Dermis blood vessel endothelial cell (primary cell): ENCODE results near the gene ST3GAL3. TPM values are rescaled to one million over a fixed set of nuclear protein-coding genes. Genes with fewer than 3 reads are reported as not detected.
"Not testable (repeated sequence)": the region's sequence is repeated elsewhere in the genome, so short reads cannot be mapped to it uniquely, and the experiment has no call there.

Experiments used
- DNase-seq: peaks from one replicate; pipeline ENCODE4 v3.0.0; 2010
- total RNA-seq: library from RNA; depleted of rRNA; stranded (reverse); fragments of >200 nt; gene quantifications from 2 replicates; pipeline ENCODE4 v1.2.3, GENCODE V29; 2014

ST3GAL3 gene
- total RNA-seq, 1 donor from 2014 or later = 14.6 TPM

DNA sequence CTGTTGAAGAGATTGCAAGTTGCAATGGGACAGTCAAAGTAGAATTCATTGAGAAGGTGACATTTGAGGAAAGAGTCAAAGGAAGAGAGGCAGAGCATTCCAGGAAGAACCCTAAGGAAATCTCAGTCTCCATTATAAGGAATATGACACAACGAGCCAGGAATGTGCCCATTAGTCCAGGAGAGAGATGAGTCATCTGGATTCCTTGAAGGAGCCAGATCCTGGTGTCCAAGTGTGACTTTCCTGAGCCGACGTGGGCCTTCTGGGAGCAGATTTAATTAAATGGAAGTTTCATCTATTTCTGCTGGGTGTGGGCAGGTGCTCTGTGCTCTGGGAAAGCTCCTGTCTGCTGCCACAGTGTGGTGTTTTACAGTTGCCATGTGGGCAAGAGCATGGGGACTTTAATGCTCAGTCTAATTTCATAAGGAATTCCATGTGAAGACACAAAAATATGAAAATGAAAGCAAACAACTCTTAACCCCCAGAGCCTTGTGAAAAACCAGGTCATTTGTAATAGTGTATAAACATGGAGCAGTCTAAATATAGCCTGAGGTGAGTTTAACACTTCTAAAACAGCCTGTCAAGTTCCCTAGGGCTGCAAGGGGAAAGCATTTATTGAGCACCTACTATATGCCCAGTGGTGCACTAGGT lies 114.8 kb downstream of the ST3GAL3 start:
- DNase-seq = peak; percentile 93

DNA sequence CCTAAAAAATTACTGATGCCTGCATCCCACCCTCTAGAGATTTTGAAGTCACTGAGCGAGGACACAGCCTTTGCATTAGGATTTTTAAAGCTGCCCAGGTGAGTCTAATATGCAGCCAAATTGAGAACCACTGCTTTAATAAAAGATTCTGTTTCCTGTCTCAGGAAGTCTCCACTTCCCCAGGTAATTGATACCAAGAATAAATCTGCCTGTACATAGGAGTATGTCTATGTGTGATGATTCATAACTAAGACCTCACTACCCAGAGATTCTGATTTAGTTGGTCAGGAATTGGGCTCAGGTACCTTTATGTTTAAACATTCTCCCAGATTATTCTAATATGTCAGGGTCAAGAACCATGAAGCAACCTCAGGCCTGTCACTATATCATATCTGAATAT lies 117.5 kb downstream of the ST3GAL3 start:
- DNase-seq = no peak

DNA sequence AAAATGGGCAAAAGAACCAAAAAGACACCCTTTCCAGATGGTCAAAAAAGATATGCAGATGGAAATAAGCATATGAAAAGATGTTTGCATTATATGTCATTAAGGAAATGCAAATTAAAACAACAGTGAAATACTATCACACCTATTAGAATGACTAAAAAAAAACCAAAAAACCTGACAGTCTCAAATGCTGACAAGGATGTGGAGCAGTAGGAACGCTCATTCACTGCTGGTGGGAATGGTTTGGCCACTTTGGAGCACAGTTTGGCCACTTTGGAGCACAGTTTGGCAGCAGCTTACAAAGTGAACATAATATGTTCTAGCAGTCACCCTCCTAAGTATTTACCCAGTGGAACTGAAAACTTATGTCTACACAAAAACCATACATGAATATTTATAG lies 121.2 kb downstream of the ST3GAL3 start:
- DNase-seq = no peak

DNA sequence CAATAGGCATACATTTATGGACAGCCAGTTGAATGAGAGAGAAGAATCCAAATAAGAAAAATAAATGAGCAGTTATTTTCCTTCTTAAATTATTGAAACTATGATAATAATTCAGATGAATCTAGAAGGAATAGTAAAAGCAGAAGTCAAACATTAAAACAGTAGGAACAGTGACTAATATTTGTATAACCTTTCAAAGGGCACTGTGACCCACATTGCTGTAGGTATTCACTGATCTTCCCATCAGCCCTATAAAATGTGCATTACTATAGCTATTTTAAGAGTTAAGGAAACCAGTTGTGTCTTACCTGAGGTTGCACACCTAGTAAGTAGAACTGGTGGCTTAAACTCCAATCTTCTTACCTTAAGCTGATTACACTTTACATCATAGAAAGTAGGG lies 123.5 kb downstream of the ST3GAL3 start:
- no peak for DNase-seq

DNA sequence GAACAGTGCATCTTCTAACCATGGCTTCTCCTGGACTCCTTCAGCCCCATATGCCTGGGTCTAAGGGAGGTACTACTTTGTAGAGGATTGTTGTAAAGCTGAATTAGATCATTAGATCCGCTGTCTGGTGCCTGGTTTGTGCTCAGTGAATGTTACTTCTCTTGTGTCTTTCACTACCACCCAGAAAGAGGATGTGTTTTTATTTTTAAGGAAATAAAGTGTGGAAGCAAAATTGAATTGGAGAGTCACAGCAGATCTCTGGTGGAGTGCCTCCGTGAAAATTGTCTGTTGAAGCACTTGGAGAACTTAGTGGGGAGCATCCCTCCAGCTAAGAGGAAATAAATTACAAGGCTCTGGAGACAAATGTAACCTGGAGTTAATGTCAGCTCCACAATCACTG lies 124.5 kb downstream of the ST3GAL3 start:
- no peak for DNase-seq

DNA sequence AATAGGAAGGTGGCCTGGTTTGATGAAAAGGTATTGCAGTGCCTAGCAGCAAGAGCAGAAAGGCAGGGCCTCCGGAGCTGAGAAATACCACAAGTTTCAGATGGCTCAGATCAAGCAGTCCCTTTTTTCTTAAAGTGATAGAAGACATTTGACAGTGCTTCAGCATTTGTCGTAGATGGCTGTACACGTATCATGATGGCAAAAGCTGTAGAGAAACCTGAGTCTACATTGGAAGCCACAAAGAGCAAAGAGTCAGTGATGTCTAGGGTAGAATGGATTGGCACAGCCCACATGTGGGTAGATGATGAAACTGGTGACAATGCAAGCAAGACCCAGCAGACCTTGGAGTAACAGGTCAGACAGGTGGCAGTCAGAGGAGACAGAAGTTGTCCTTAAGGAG lies 124.9 kb downstream of the ST3GAL3 start:
- no peak for DNase-seq

DNA sequence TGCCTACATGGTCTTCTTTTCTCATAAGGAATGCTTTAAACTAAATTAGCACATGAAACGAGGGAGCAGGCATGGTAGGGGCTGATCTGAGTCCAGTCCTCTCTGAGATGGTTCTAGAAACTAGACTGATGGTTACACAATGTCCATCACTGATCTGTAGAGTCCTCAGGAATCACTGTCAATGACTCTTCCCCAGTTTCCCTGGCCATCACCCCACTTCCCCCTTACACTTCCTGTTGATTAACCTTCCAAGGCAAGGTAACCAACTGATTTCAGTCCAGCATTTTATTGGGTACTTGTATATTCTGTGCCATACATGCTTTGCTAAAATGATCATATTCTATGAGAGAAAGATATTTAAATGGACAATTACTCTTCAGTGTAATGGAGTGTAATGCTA lies 125.7 kb downstream of the ST3GAL3 start:
- no peak for DNase-seq

DNA sequence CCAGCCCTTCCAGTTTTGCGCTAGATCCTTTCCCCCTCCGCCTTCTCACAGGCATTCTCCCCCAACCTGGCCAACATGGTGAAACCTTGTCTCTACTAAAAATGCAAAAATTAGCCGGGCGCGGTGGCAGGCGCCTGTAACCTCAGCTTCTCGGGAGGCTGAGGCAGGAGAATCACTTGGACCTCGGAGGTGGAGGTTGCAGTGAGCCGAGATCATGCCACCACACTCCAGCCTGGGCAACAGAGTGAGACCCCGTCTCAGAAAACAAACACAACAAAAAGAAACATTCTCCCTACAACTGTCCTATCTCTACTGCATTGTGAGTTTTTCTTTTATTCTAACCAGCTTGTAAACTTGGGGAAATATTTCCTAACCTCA lies 126.6 kb downstream of the ST3GAL3 start:
- not testable (repeated sequence) for DNase-seq

DNA sequence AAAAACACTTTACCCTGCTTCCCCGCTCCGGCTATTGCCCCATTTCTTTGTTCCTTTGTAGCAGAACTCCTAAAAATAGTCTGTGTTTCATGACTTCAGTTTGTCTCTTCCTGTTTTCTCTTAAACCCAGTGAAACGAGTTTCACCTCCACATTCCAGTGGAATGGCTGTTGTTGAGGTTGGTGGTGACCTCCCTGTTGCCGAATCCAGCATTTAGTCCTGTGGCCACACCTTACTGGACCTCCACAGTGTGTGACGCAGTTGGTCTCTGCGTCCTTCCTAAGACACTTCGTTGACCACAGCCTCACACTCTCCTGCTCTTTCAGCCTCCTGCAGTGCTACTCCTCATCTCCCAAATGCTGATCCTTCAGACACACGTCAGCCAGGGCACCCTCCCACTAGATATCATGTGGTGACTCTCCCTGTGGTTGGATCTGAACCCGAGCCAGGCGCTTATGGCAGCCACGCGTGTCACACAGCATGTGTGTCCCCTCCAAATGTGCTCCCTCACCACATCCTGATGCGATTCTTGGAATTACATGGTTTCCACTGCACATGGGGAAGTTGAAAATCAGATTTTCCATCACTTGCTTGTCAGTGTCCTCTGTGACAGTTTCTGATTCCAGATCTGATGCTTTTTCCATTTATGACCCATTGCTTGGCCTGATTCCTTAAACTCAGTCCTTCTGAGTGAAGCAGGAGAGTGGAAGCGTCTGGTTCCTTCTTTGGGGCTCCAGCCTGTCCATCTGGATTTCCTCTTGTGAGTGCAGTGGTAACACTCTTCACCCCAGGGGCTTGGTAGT lies 127.1 kb downstream of the ST3GAL3 start:
- peak; percentile 37 for DNase-seq

DNA sequence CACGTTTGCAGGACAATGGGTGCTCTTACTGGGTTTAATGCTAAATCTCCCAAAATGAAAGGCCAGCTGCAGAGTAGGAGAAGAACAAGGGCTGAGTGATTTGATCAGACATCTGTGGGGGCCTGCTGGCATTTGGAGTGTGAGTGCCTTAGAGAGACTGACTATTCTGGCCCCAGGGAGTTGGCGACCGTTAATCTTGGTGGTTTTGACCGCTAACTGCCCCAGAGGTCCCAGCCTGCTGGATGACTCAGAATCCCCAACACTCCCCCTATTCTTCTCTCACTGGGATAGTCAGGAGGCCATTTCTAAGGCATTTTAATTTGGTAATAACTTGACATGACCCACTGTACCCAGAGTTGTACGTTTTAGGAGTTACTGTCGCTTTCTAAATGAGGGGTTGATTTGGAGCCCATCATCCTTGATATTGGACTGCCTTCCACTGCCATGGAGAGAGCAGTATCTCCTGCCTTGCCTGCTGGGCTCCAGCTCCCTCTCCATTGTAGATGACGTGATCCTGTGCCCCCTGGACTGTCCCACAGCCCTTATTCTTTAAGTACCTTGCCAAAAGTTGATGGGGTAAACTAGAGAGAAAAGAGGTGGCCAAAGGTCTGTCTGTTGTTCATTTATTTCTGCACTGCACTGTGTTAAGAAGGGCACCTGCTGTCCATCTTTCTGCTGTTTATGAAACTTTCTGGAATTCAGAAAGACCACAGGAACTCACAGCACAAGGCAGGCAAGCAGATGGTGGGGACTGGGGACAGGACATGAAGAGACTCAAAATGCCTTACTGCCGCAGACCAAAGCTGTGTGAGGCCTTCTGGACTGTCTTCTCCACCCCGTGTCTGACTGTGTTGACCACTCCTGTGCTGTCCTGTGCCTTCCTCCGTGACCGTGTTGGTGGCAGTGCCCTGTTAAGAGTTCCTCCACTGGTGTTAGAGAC lies 128.0 kb downstream of the ST3GAL3 start:
- DNase-seq = peak; percentile 61

DNA sequence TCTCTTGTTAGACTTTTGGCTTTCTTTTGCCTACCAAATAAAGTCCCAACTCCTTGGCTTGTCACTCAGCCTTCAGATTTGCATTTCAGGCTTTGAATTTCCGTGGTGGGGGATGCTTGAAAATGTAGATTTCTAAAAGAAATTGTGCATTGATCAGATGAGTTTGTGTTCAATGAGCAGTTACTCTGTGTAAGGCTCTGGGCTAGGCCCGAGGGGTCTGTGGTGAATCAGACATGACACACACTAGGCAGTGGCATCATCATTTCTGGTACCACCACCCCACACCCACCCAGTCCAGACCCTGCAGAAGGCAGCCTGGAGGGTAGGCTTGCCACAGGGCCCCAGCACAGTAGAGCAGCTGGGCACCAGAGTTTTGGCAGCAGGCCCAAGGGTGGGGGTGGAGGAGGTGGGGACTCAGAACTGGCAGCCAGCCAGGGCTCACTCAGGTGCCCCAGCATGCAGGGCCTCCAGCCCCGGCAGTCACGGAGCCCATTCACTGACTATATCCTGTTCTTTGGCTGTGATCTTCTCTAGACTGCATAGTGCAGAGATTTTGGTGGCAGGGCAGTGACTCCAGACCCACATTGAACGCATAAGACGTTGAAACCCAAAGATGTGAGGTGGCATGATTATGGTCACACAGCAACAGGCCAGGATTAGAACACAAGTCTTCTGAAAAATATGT lies 129.1 kb downstream of the ST3GAL3 start:
- DNase-seq = peak; percentile 55

DNA sequence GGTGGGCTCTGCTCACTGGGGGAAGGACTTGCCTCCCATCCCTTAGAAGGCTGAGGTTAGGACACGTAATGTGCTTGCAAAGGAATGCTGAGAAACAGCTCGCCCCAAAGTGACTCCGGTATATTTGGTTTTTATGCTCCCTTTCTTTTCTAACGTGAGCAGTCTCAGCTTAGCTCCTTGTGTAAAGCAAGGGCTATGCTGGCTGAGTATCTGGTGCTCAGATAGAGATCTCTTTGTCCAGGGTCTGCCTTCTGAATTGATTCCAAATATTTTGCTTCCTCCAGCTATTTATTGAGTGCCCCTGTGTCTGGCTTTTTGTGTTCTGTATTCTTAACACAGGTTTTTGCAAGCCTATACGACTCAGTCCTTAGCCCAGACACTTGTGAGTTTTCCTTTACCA lies 131.7 kb downstream of the ST3GAL3 start:
- DNase-seq = no peak

DNA sequence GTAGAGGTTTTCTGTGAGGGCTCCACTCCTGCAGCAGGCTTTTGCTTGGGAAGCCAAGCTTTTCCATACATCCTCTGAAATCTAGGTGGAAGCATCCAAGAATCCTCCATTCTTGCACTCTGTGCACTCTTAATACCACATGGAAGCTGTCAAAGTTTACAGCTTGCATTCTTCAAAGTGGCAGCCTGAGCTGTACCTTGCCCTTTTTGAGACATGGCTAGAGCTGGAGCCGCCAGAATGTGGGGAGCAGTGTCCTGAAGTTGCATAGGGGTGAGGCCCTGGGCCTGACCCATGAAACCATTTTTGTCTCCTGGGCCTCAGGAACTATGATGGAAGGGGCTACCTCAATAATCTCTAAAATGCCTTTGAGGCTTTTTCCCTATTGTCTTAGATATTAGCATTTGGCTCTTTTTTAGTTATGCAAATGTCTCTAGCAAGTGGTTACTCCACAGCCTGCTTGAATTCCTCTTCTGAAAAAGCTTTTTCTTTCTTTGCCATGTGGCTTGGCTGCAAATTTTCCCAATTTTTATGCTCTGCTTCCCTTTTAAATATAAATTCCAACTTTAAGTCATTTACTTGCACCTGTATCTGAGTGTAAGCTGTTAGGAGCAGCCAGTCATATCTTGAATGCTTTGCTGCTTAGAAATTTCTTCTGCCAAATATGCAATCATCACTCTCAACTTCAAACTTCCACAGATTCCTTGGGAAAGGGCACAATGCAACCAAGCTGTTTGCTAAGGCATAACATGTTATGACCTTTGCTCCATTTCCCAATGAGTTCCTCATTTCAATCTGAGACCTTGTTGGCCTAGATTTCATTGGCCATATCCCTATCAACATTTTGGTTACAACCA lies 134.2 kb downstream of the ST3GAL3 start:
- DNase-seq = no peak

DNA sequence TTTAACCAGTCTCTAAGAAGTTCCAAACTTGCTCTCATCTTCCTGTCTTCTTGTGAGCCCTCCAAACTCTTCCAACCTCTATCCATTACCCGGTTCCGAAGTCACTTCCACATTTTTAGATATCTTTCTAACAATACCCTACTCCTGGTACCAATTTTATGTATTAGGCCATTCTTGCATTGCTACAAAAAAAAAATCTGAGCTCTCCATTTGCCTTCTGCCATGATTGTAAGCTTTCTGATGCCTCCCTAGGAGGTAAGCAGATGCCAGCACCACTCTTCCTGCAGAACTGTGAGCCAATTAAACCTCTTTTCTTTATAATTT lies 134.8 kb downstream of the ST3GAL3 start:
- DNase-seq = no peak

DNA sequence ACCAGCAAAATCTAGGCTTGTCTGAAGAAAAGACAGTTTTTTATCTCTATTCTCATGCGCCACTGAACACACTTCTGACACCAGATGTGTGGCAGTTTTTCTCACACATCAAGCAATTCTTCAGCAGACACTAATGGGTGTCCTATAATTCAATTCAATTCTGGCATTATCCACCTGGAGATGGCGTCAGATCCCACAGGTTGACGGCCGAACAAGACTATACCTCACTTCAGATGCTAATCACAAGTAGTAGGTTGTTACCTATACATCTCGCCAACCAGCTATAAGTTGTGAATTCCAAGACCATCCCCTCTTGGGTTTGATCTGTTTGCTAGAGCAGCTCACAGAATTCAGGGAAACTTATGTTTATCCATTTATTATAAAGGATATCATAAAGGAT lies 136.3 kb downstream of the ST3GAL3 start:
- DNase-seq = no peak

DNA sequence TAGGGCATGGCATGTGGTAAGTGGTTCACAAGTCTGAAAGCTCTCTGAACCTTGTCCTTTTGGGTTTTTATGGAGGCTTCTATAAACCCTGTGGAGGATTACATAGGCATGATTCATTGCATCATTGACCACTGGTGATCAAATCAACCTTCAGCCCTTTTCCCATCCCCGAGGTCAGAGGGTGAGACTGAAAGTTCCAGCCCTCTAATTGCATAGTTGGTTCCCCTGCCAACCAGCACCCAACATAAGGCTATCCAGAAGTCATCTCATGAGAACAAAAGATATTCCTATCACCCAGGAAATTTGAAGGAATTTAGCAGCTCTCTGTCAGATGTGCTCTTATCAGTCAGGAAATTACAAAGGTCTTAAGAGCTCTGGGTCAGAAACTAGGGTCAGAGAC lies 136.8 kb downstream of the ST3GAL3 start:
- DNase-seq = no peak

DNA sequence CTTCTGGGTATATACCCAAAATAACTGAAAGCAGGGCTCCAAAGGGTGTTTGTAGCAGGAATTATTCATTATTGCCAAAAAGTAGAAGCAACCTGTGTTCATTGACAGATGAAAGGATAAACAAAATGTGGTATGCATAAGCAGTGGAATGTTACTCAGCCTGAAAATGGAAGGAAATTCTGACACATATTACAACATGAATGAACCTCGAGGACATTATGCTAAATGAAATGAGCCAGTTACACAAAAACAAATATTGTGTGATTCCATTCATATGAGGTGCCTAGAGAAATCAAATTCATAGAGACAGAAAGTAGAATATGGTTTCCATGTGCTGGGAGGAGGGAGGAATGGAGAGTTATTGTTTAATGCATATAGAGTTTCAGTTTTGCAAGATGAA lies 140.0 kb downstream of the ST3GAL3 start:
- no peak for DNase-seq

DNA sequence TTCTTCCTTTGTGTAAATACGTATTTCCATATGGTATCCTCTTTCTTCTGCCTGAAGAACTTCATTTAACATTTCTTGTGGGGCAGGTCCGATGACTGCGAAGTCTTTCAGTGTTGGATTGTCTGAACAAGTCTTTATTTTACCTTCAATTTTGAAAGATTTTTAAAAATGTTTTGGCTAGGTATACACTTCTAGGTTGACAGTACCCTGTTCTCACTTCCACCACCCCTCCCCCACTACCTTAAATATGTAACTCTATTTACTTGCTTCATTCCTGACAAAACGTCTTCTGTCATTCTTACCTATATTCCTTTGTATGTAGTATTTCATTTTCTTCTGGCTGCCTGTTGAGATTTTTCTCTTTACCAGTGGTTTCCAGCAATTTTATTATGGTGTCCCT lies 140.5 kb downstream of the ST3GAL3 start:
- no peak for DNase-seq

DNA sequence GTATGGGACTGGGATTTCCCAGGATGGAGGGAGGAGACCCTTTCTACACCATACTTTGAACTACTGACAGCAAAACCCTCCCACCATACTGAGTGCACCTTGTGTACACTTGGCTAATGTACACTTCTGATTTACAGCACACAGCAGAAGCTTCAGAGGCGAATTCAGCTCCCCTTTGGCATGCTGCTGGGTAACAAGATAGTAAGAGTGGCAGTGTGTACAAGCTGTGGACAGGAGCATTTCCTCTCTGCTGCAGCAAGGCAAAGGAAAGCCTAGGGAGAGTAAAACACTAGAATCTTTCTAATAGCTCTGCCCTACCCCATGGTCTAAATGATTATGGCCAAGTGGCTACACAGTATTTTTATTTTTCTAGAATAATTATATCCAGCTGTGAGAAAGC lies 142.3 kb downstream of the ST3GAL3 start:
- no peak for DNase-seq

DNA sequence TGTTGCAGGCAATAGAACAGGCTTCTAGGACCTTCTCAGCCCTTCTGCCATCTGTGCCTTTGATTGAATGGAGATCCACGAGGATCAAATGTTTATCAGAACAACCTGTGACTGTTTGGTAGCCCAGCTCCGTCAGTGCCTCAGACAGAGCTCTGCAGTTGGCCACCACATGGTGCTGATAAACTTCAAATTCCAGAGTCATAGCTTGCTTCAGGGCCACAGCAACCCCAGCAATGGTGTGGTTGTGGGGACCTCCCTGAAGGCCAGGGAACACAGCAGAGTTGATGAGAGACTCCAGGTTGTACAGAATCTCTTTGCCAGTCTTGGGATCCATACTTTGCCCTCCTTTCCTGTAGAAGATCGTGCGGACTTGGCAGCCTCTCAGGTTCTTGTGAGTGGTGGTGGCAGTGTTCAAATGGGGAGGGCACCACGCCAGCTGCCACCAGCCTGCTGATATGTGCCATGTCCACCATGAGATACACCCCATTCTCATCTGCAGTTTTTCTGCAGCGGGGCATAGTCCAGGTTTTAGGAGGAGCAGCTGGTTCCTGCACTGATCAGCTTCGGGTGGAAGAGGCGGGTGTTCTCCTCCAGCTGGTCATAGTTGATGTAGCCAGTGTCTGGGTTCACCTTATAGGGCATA lies 143.4 kb downstream of the ST3GAL3 start:
- no peak for DNase-seq

DNA sequence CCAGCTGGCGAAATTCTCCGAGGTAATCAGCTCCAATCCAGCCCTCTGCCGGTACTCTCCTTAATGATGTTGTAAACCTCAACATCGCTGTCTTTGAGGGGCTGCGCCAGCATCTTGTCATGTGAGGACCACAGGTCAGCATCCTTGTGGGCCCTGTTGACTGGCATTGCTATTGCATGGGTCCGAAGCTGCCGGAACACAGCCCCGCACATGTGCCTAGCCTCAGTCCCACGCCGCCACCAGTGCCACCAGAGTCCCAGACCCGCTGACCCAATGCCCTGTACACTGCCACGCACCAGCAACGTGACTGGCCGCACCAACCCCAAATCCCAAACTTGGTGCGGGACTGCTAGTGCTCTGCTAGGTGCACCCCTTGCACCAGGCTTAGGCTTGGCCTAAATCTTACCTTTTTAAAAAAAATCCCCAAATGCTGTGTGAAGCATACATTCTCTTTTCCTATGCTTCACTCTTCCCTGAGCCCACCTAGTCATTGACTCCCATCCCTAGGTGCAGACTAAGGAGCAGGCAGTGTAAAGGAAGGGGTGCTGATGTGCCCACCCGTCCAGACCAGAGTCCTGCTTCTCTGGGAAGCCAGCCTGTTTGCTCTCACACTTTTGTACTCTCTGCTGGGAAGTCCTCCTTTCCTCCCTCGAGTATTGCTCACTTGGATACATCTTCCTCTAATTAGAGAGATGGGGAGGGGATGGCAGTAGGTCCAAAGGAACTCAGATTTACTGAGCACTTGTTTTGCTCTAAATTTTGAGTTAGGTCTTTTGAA lies 144.4 kb downstream of the ST3GAL3 start:
- DNase-seq = no peak
